Sigmoid colon (tissue), 4 donors: Measurements from ENCODE around the gene LARGE1.

Experiments
- EP300 ChIP-seq, 4 donors: sonication (generic); formaldehyde crosslinking; IDR thresholded peaks; one replicate each; pipeline ENCODE4 v1.6.1; 2017; ENCODE audit warnings: antibody characterized with exemption in 4 of 4
- POLR2A ChIP-seq, 2 donors: fragments of 450-650 bp; IDR thresholded peaks; one replicate each; pipeline ENCODE4 v1.6.1; 2016; ENCODE audit warnings: antibody characterized with exemption in 2 of 2, mild to moderate bottlenecking in 2 of 2, moderate library complexity in 2 of 2
- POLR2AphosphoS5 ChIP-seq, 4 donors: sonication (generic); formaldehyde crosslinking; IDR thresholded peaks; one replicate each; pipeline ENCODE4 v1.6.1; 2017; ENCODE audit warnings: antibody characterized with exemption in 4 of 4
- TF ChIP-seq, protein P1 (sequence below), 4 experiments: fragments of 450-650 bp in 3 of 4; fragments of 200-600 bp in 1 of 4; IDR thresholded peaks; one replicate each; pipeline ENCODE4 v1.5.1; 2016 to 2019; ENCODE audit warnings: antibody characterized with exemption in 4 of 4, mild to moderate bottlenecking in 3 of 4, moderate library complexity in 2 of 4

DNA sequence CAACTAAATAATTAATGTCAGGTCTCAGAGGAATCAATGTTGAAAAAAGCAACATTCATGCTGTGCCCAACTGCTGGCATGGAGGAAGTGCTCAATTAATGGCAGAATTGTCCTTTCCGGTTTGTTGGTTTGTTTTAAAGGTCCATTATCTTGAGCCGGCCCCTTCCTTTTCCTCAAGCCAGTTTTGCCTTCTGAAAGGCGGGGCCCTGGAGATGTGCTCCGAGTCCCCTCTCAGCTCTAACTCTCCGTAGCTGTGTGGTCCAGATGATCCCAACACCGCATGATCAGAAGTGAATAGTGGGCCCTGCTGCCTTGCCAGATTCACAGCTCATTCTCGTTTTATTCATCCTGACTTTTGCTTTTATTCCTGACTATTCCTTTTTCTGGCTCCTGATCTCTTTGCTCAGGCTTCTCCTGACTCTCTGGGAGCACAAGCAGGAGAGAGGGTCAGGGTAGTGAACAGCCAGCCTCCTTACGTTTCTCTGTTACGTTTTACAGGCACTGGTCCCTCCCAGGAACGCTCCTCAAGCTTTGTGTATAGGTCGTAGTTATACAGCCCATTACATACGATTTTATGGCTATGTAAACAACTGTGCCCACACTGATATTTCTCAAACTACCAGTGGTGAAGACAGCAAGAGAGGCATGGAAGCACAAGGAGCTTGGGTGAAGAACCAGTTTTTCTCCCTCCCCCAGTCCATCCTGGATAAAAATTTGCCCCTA, 265.9 kb downstream of the LARGE1 start:
- TF ChIP-seq POLR2A (IDR thresholded peaks at IDR 0.05) (no peak), EP300 (IDR thresholded peaks at IDR 0.05) (no peak), POLR2AphosphoS5 (IDR thresholded peaks at IDR 0.05) (no peak)
- TF ChIP-seq, protein P1, sequence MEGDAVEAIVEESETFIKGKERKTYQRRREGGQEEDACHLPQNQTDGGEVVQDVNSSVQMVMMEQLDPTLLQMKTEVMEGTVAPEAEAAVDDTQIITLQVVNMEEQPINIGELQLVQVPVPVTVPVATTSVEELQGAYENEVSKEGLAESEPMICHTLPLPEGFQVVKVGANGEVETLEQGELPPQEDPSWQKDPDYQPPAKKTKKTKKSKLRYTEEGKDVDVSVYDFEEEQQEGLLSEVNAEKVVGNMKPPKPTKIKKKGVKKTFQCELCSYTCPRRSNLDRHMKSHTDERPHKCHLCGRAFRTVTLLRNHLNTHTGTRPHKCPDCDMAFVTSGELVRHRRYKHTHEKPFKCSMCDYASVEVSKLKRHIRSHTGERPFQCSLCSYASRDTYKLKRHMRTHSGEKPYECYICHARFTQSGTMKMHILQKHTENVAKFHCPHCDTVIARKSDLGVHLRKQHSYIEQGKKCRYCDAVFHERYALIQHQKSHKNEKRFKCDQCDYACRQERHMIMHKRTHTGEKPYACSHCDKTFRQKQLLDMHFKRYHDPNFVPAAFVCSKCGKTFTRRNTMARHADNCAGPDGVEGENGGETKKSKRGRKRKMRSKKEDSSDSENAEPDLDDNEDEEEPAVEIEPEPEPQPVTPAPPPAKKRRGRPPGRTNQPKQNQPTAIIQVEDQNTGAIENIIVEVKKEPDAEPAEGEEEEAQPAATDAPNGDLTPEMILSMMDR (IDR thresholded peaks at IDR 0.05), result no peak
